Hepatocyte (in vitro differentiated cells): ENCODE data around the gene RAB42. TPM values are rescaled to one million over a fixed set of nuclear protein-coding genes. Genes with fewer than 3 reads are reported as not detected.
A peak's percentile ranks its signal among the peaks of the same experiment; 100 is the strongest.
"Not testable (repeated sequence)": the region's sequence is repeated elsewhere in the genome, so short reads cannot be mapped to it uniquely, and the experiment has no call there.

ENCODE experiments used
- DNase-seq: peaks from one replicate; pipeline ENCODE4 v3.0.0-alpha.2; 2016; ENCODE audit warnings: low spot score
- H2AFZ ChIP-seq: fragments of 200-600 bp; sonication (generic); 2 replicates; pipeline ENCODE4 v1.6.0; 2016; ENCODE audit warnings: antibody characterized with exemption, mild to moderate bottlenecking
- H3K27ac ChIP-seq: fragments of 200-600 bp; sonication (generic); 2 replicates; pipeline ENCODE4 v1.5.1; 2016; ENCODE audit warnings: mild to moderate bottlenecking
- H3K27me3 ChIP-seq: fragments of 200-600 bp; sonication (generic); 2 replicates; pipeline ENCODE4 v1.6.1; 2016
- H3K36me3 ChIP-seq: fragments of 200-600 bp; sonication (generic); replicated peaks from 2 replicates; pipeline ENCODE4 v1.5.1; 2016; ENCODE audit warnings: low read depth; ENCODE audit not compliant: insufficient read depth
- H3K4me1 ChIP-seq: fragments of 200-600 bp; sonication (generic); 2 replicates; pipeline ENCODE4 v1.5.1; 2016; ENCODE audit warnings: mild to moderate bottlenecking, moderate library complexity; ENCODE audit not compliant: insufficient read depth
- H3K4me2 ChIP-seq: fragments of 200-600 bp; sonication (generic); 2 replicates; pipeline ENCODE4 v1.6.0; 2016
- H3K4me3 ChIP-seq: fragments of 200-600 bp; sonication (generic); 2 replicates; pipeline ENCODE4 v1.5.1; 2016; ENCODE audit warnings: mild to moderate bottlenecking
- H3K79me2 ChIP-seq: fragments of 200-600 bp; sonication (generic); 2 replicates; pipeline ENCODE4 v1.6.0; 2017; ENCODE audit warnings: mild to moderate bottlenecking
- H3K9me2 ChIP-seq: fragments of 200-600 bp; sonication (generic); replicated peaks from 2 replicates; pipeline ENCODE4 v1.6.0; 2017; ENCODE audit warnings: mild to moderate bottlenecking; ENCODE audit not compliant: insufficient read depth
- H3K9me3 ChIP-seq: fragments of 200-600 bp; sonication (generic); 2 replicates; pipeline ENCODE4 v1.5.1; 2016; ENCODE audit warnings: low read depth, mild to moderate bottlenecking
- H4K20me1 ChIP-seq: fragments of 200-600 bp; sonication (generic); 2 replicates; pipeline ENCODE4 v1.6.0; 2016; ENCODE audit warnings: mild to moderate bottlenecking; ENCODE audit not compliant: insufficient read depth, poor library complexity, severe bottlenecking
- CTCF ChIP-seq: fragments of 200-600 bp; sonication (generic); IDR thresholded peaks from 2 replicates; pipeline ENCODE4 v1.5.1; 2016; ENCODE audit warnings: antibody characterized with exemption, mild to moderate bottlenecking; ENCODE audit not compliant: poor library complexity
- EZH2 ChIP-seq: fragments of 200-600 bp; sonication (generic); IDR thresholded peaks from 2 replicates; pipeline ENCODE4 v1.6.1; 2016; ENCODE audit warnings: antibody characterized with exemption, mild to moderate bottlenecking, borderline replicate concordance
- EZH2phosphoT487 ChIP-seq: fragments of 200-600 bp; sonication (generic); IDR thresholded peaks from one replicate; pipeline ENCODE4 v1.6.1; 2018; ENCODE audit warnings: antibody characterized with exemption, mild to moderate bottlenecking, low read depth, moderate library complexity; ENCODE audit not compliant: unreplicated experiment, severe bottlenecking
- WGBS: methylation state at CpG from one replicate; pipeline ENCODE4 v1.1.6; 2016; ENCODE audit warnings: low lambda C conversion rate; ENCODE audit errors: missing lambda C conversion rate; 5-methylcytosine and 5-hydroxymethylcytosine counted together
- polyA plus RNA-seq: library from polyadenylated mRNA; unstranded; fragments of >200 nt; fragmentation: Nextera tagmentation; extraction: Ambion mirVana; gene quantifications from 2 replicates; pipeline ENCODE4 v1.2.1, GENCODE V29; 2016
- total RNA-seq: library from RNA; depleted of rRNA; stranded (reverse); fragments of >200 nt; gene quantifications from 2 replicates; pipeline ENCODE4 v1.2.3, GENCODE V29; 2014

The RAB42 gene
- total and polyA plus RNA-seq, 2 experiments from 2014 or later, result 10.3 to 23.6 TPM

GRCh38 chr1:28592321-28593071 lies 431 bp downstream of the RAB42 start:
- 6% methylated on average over 35 of the region's 81 CpGs for WGBS

GRCh38 chr1:28593988-28594356 lies 1.9 kb downstream of the RAB42 start:
- not testable (repeated sequence) for H3K9me2 ChIP-seq, H3K27ac ChIP-seq
- WGBS, result 78% methylated on average over 2 of the region's 3 CpGs

More at GRCh38 chr1:28592321-28593071, 431 bp downstream of the RAB42 start:
- TF ChIP-seq EZH2phosphoT487, result no peak
- TF ChIP-seq CTCF, result no peak
- TF ChIP-seq EZH2, result no peak
- Histone ChIP-seq H3K27ac (peak overlapping the region; percentile 65), H4K20me1 (no peaks in the 10 kb centered on the region), H3K4me2 (peak overlapping the region; percentile 94), H3K79me2 (no peaks in the 10 kb centered on the region), H3K4me1 (peaks cover 7% of the 10 kb centered on the region), H3K9me3 (no peaks in the 10 kb centered on the region), H2AFZ (peak overlapping the region; percentile 88), H3K9me2 (no peaks in the 10 kb centered on the region), H3K27me3 (no peaks in the 10 kb centered on the region), H3K4me3 (peak overlapping the region; percentile 49), H3K36me3 (no peaks in the 10 kb centered on the region)
- peak; percentile 39 for DNase-seq

GRCh38 chr1:28594686-28595411 lies 2.8 kb downstream of the RAB42 start:
- not testable (repeated sequence) for H3K27me3 ChIP-seq, H2AFZ ChIP-seq, H3K4me3 ChIP-seq, H3K27ac ChIP-seq, DNase-seq, H3K79me2 ChIP-seq, H3K9me3 ChIP-seq, H3K36me3 ChIP-seq, H3K4me2 ChIP-seq, H3K4me1 ChIP-seq, H3K9me2 ChIP-seq, H4K20me1 ChIP-seq
- 84% methylated on average over 7 of the region's 7 CpGs for WGBS

More at GRCh38 chr1:28593988-28594356, 1.9 kb downstream of the RAB42 start:
- H4K20me1 ChIP-seq, H3K4me1 ChIP-seq, H2AFZ ChIP-seq, H3K79me2 ChIP-seq, DNase-seq, H3K4me2 ChIP-seq, H3K36me3 ChIP-seq, H3K27me3 ChIP-seq, H3K4me3 ChIP-seq, H3K9me3 ChIP-seq: not testable (repeated sequence)

GRCh38 chr1:28595412-28596191 lies 3.5 kb downstream of the RAB42 start:
- H3K4me3 ChIP-seq, result no peak overlapping the region
- no peaks in the 10 kb centered on the region for H3K27me3 ChIP-seq
- TF ChIP-seq CTCF (no peak), EZH2 (no peak), EZH2phosphoT487 (no peak)
- WGBS, result 88% methylated on average over 10 of the region's 10 CpGs
- H3K36me3 ChIP-seq, result no peaks in the 10 kb centered on the region
- no peaks in the 10 kb centered on the region for H3K9me2 ChIP-seq
- H3K4me2 ChIP-seq, result no peak overlapping the region
- no peak overlapping the region for H3K27ac ChIP-seq
- H2AFZ ChIP-seq, result no peak overlapping the region
- peaks cover 7% of the 10 kb centered on the region for H3K4me1 ChIP-seq
- no peak for DNase-seq
- H3K9me3 ChIP-seq, result no peaks in the 10 kb centered on the region
- no peaks in the 10 kb centered on the region for H4K20me1 ChIP-seq
- H3K79me2 ChIP-seq, result no peaks in the 10 kb centered on the region

- H3K36me3 ChIP-seq, H3K79me2 ChIP-seq, H3K27ac ChIP-seq, H3K4me3 ChIP-seq, H2AFZ ChIP-seq, H3K27me3 ChIP-seq, DNase-seq, H3K4me2 ChIP-seq, H3K9me3 ChIP-seq, H3K9me2 ChIP-seq, H4K20me1 ChIP-seq: not testable (repeated sequence)
- peaks cover 10% of the 10 kb centered on the region for H3K4me1 ChIP-seq
- WGBS, result 95% methylated on average over 11 of the region's 11 CpGs
Measured at GRCh38 chr1:28596276-28596675, 4.2 kb downstream of the RAB42 start.
